Adipose tissue (tissue), 3 donors: Measurements from ENCODE around the gene DUSP22. TPM values are rescaled to one million over a fixed set of nuclear protein-coding genes. Genes with fewer than 3 reads are reported as not detected.
"Not testable (repeated sequence)": the region's sequence is repeated elsewhere in the genome, so short reads cannot be mapped to it uniquely, and the experiment has no call there.

Experiments
- H3K27ac ChIP-seq: one replicate; pipeline ENCODE4 v1.5.1; 2013; ENCODE audit warnings: low read depth, low read length
- WGBS, 3 donors: extraction: QIAGEN DNeasy Blood & Tissue Kit; methylation state at CpG; one replicate each; pipeline ENCODE4 v1.1.7; 2013; 5-methylcytosine and 5-hydroxymethylcytosine counted together
- polyA plus RNA-seq, 3 donors: library from polyadenylated mRNA; stranded (reverse); fragments of 200-250 nt; gene quantifications; one replicate each; pipeline ENCODE4 v1.2.3, GENCODE V29; 2013
- donor health status: healthy with polysubstance abuse.
- donor health status: Bipolar disorder and iron deficiency.
- donor health status: healthy.

DUSP22 gene
- polyA plus RNA-seq, 3 donors = 38.5 to 58.3 (median 47.0) TPM

GRCh38 chr6:319177-320131 lies 27.2 kb downstream of the DUSP22 start:
- WGBS, 3 donors = 88 to 90% (median 88%) methylated on average over 14 of the region's 14 CpGs
- no peak overlapping the region for H3K27ac ChIP-seq

GRCh38 chr6:320351-321157 lies 28.3 kb downstream of the DUSP22 start:
- no peak overlapping the region for H3K27ac ChIP-seq

GRCh38 chr6:321158-321438 lies 28.8 kb downstream of the DUSP22 start:
- no peak overlapping the region for H3K27ac ChIP-seq
- WGBS, 3 donors = 85 to 89% (median 85%) methylated on average over 1 of the region's 1 CpG

More at GRCh38 chr6:320351-321157, 28.3 kb downstream of the DUSP22 start:
- 88 to 89% (median 88%) methylated on average over 13 of the region's 13 CpGs for WGBS, 3 donors

GRCh38 chr6:321536-322258 lies 29.4 kb downstream of the DUSP22 start:
- 57 to 61% (median 60%) methylated on average over 3 of the region's 3 CpGs for WGBS, 3 donors
- H3K27ac ChIP-seq = no peak overlapping the region

GRCh38 chr6:322259-322930 lies 30.1 kb downstream of the DUSP22 start:
- WGBS, 3 donors = 72 to 78% (median 74%) methylated on average over 13 to 14 of the region's 14 CpGs
- no peak overlapping the region for H3K27ac ChIP-seq

GRCh38 chr6:322940-323729 lies 30.8 kb downstream of the DUSP22 start:
- H3K27ac ChIP-seq = no peak overlapping the region
- 71 to 79% (median 77%) methylated on average over 12 of the region's 12 CpGs for WGBS, 3 donors

- 63 to 77% (median 76%) methylated on average over 4 of the region's 4 CpGs for WGBS, 3 donors
- no peak overlapping the region for H3K27ac ChIP-seq
These were observed 31.4 kb downstream of the DUSP22 start for GRCh38 chr6:323730-324088.

GRCh38 chr6:324116-324728 lies 31.9 kb downstream of the DUSP22 start:
- no peak overlapping the region for H3K27ac ChIP-seq
- 83 to 89% (median 85%) methylated on average over 19 of the region's 19 CpGs for WGBS, 3 donors

GRCh38 chr6:324729-325125 lies 32.4 kb downstream of the DUSP22 start:
- WGBS, 3 donors = 84 to 87% (median 87%) methylated on average over 11 of the region's 11 CpGs
- H3K27ac ChIP-seq = no peak overlapping the region

- 82 to 92% (median 89%) methylated on average over 14 to 16 of the region's 16 CpGs for WGBS, 3 donors
These were observed 33.0 kb downstream of the DUSP22 start for GRCh38 chr6:325161-325860.

GRCh38 chr6:326066-326465 lies 33.8 kb downstream of the DUSP22 start:
- not testable (repeated sequence) for H3K27ac ChIP-seq
- 69 to 76% (median 74%) methylated on average over 9 of the region's 9 CpGs for WGBS, 3 donors

More at GRCh38 chr6:325161-325860, 33.0 kb downstream of the DUSP22 start:
- not testable (repeated sequence) for H3K27ac ChIP-seq

GRCh38 chr6:326896-327537 lies 34.7 kb downstream of the DUSP22 start:
- WGBS, 3 donors = 87 to 91% (median 89%) methylated on average over 13 of the region's 13 CpGs
- H3K27ac ChIP-seq = no peak overlapping the region

GRCh38 chr6:327538-328116 lies 35.3 kb downstream of the DUSP22 start:
- no peak overlapping the region for H3K27ac ChIP-seq
- 59 to 67% (median 61%) methylated on average over 10 of the region's 10 CpGs for WGBS, 3 donors

- WGBS, 3 donors = 52 to 53% (median 52%) methylated on average over 8 of the region's 8 CpGs
- H3K27ac ChIP-seq = no peak overlapping the region
These were observed 35.9 kb downstream of the DUSP22 start for GRCh38 chr6:328136-328670.

- H3K27ac ChIP-seq = no peak overlapping the region
- 78 to 84% (median 82%) methylated on average over 7 of the region's 7 CpGs for WGBS, 3 donors
These were observed 36.6 kb downstream of the DUSP22 start for GRCh38 chr6:328924-329323.
